SHP77 (cell line): ENCODE measurements around the gene CHCHD6.

Experiments used
- DNase-seq, 2 experiments: peaks; one replicate each; lab custom pipeline; 2025; lab: John Stamatoyannopoulos, UW

Gene CHCHD6

GRCh38 chr3:126979046-126979628 is 275.1 kb downstream of the CHCHD6 start:
- DNase-seq, result peak in 1 of 2 experiments; percentile 14

GRCh38 chr3:126980266-126980811 is 276.3 kb downstream of the CHCHD6 start:
- no peak for DNase-seq

- DNase-seq, result peak in 1 of 2 experiments; percentile 26
Measured at GRCh38 chr3:126982126-126982470, 278.1 kb downstream of the CHCHD6 start.

DNA sequence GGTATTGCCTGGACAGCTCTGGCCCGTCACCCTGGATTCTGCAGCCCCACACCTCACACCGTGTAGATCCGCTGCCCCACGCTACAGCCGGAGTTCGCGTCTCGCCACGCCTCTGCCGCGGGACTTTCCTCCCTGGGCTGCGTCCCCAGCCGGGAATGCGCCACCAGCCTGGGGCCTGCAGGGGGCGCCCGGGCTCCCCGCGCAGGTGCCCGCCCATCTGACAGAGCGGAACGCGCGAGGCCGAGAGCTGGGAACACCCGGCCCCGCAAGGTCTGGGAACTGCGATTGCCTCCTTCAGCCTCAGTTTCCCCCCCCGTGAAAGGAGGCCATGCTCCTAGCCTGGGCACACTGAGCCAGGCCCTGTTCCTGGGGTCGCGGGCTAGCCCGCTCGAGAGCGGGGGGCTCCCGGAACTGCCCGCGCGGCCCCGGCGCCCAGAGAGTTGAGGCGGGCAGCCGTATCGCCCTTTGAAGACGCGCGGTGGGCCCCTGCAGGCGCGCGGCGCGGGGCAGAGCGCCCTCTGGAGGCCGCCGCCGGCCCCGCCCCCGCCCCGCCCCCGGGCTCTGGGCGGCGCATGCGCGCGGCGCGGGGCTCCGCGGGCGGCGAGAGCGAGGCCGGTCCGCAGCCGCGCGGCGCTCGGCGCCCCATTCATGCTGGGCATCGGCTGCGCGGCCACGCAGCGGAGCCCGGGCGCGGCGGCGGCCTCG is 278.6 kb downstream of the CHCHD6 start, which contains the start of gene PLXNA1:
PLXNA1 (plus strand) TSS at position 645 of the 705 bp plus-strand sequence. CDS start 5,479 bp downstream, outside the sequence.
- peak; percentile 35 to 43 for DNase-seq

- DNase-seq, result no peak
Measured at GRCh38 chr3:126983276-126983652, 279.2 kb downstream of the CHCHD6 start.

- DNase-seq, result no peak
Measured at GRCh38 chr3:126983653-126984390, 279.8 kb downstream of the CHCHD6 start.

GRCh38 chr3:126984391-126985131 is 280.5 kb downstream of the CHCHD6 start:
- no peak for DNase-seq

GRCh38 chr3:126985132-126985985 is 281.3 kb downstream of the CHCHD6 start:
- DNase-seq, result no peak

DNA sequence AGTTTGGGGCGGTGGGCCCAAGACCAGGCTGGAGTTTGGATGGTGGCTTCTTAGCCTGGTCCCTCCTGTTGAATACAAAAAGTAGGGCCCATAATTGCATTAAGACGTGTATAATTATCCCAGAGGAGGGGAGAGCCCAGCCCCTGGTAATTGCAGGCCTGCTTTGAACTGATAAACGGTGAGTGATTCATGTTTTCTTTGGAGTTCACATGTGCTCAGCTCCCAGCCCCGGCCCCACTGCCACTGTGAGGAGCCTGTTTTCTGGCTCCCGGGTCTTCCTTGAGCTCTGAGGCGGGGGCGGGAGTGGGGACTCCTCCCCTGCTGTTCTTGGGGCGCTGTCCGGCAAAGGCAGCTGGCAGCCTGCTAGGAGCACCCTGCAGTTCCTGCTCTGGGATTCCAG is 282.0 kb downstream of the CHCHD6 start:
- DNase-seq, result no peak

DNA sequence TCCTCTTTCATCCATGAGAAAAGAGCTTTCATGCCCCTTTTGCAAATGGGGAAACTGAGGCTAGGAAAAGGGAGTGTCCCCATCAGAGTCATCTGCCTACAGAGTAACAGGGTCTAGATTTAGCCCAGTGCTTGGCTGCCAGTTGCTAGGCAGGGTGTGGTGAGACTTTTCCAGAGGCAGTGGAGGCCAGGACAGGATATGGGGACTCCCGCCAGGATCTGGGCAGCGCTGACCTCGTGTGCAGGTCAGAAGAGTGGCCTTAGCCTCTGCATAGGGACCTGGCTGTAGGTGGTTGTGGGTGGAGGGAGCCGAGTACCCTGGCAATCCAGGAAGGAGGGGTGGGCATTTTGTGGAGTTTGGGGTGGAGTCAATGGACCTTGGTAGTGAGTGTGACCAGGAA is 283.1 kb downstream of the CHCHD6 start:
- no peak for DNase-seq

DNA sequence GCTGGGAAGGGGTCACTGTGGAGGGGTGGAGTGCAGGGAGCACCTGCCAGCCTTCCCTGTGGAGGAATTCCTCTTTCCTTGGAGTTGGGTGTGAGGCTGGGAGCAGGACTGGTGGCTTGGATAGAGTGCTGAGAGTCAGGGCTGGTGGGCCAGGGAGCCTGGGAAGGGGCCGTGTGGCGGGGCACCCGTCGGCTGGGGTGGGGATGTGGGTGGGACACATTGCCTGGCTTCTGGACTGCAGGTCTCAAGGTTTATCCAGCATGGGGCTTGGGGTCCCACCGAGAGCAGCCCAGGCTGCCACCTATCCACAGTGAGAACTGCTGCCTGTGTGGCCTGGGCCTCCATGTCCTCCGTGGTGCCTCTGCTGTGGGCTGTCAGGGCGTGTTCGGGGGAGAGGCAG is 283.6 kb downstream of the CHCHD6 start:
- no peak for DNase-seq

DNA sequence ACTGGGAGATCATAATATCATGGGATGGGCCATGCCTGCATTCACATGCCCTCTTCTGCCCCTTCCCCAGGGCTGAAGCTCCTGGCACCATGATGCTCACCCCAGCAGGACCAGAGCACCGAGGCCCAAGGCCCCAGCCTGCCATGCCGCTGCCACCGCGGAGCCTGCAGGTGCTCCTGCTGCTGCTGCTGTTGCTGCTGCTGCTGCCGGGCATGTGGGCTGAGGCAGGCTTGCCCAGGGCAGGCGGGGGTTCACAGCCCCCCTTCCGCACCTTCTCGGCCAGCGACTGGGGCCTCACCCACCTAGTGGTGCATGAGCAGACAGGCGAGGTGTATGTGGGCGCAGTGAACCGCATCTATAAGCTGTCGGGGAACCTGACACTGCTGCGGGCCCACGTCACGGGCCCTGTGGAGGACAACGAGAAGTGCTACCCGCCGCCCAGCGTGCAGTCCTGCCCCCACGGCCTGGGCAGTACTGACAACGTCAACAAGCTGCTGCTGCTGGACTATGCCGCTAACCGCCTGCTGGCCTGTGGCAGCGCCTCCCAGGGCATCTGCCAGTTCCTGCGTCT is 284.5 kb downstream of the CHCHD6 start:
- no peak for DNase-seq

GRCh38 chr3:126989316-126990023 is 285.4 kb downstream of the CHCHD6 start:
- no peak for DNase-seq

DNA sequence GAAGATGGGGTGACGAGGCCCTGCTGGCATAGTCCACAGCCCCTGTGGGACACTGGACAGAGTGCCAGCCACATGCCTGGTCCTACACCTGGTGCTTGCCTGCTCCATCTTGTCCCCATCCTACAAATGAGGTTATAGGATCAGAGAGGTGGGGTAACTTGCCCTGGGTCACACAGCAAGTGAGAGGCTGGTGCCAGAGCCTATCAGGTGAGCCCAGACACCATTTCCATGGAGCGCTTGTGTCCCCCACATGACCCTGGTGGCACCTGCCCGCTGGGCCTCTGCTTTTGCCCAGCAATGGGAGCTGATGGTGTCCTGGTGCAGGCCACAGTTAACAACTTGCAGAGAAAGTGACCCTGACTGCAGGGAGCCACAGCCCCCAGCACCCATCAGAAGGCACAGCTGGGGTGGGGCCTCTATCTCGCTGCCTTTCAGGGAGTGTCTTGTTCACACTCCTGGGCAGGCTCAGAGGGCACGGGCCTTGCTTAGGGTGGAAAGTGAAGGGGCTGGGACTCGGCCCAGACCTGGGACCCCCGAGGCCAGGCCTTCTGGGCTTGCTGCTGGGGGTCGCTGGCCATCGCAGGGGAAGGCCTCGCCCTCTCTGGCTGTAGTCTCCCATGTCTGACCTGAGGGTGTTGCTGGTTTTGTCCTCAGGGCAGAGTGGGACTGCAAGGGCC is 286.1 kb downstream of the CHCHD6 start:
- no peak for DNase-seq

DNA sequence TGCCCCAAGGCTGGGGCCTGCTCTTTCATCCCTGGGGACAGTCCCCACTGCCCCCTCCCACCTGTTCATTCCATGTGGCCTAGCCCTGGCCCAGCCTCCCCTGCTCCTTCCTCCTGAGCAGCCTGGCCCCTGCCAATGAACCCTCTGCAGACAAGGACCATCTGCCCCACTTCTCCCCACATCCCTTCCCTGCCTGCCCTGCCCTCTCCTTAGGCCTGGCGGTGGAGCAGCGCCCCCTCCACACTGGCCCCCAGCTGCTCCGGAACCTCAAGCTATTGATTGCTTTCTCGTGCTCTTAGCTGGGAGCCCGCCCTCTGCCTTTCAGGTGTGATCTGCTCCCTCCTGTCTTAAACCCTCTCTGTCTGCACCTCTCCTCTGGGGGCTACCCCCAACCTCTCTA is 286.9 kb downstream of the CHCHD6 start:
- no peak for DNase-seq

- DNase-seq, result no peak
Measured at GRCh38 chr3:126991366-126992200, 287.5 kb downstream of the CHCHD6 start.

DNA sequence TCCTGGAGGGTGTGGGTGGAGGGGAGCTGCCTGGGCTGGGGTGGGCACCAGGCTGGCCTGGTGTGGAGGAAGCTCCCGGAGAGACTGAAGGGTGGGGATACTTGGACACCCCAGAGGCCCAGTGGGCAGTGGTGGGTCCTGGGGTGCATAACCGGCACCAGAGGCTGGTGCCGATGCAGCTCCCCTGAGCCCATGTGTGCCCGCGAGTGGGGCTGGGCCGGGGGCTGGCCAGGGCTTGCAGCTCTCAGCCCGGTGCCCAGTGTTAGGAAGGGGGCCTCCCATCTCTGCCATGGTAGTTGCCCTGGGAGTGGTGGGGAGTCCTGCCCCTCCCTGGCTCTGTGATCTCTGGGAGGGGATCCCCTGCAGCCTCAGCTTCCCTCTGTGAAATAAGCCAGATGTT is 288.2 kb downstream of the CHCHD6 start:
- no peak for DNase-seq

DNA sequence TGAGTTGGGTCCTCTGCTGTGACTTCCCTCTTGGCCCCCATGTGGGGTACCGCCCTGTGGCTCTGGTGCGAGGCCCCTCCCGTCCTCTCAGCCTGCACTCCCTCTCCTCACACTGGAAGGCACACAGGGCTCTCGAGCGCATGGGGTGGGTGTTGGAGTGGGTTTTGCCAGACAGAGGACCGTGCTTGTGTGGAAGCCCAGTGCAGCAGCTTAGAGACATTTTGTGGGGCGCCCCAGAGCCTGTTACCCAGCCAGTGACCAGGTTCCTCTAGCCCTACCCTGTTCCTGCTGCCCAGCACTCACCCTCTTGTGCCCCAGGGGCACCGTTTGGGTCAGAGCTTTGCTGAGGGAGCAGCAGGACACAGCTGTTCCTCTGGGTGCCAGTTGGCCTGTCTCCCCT is 288.7 kb downstream of the CHCHD6 start:
- no peak for DNase-seq

DNA sequence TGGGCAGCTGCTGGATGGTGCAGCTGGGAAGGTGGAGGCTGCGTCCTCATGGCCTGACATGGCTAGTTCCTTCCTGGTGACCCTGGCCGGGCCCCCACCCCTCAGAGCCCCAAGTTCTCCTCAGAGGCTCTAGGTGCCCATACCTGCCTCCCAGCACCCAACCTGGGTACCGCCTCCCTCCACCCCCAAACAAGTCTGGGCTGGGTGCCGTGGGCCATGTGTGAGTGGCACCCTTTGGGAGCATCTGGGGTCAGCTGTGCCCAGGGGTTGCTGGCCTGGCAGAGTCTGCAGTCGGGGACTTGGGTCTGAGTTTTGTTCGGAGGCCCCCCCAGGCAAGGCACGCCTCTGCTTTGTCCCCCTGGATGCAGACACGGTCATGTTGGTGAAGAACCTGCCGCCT is 289.4 kb downstream of the CHCHD6 start:
- DNase-seq, result no peak
